ENCODE results near the gene CERS4. TPM values are rescaled to one million over a fixed set of nuclear protein-coding genes. Genes with fewer than 3 reads are reported as not detected.
A peak's percentile ranks its signal among the peaks of the same experiment; 100 is the strongest.

The CERS4 gene, protein sequence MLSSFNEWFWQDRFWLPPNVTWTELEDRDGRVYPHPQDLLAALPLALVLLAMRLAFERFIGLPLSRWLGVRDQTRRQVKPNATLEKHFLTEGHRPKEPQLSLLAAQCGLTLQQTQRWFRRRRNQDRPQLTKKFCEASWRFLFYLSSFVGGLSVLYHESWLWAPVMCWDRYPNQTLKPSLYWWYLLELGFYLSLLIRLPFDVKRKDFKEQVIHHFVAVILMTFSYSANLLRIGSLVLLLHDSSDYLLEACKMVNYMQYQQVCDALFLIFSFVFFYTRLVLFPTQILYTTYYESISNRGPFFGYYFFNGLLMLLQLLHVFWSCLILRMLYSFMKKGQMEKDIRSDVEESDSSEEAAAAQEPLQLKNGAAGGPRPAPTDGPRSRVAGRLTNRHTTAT
- total RNA-seq = 65.4 TPM
- long read RNA-seq, transcript CERS4-201 (12 exons, 1,797 nt) = major isoform, 24 of 72 reads
- long read RNA-seq, transcript CERS4-209 (11 exons, 1,637 nt) = minor isoform, 5 of 72 reads
- long read RNA-seq, partial matches to known transcripts = 2 of 72 reads
- long read RNA-seq, other reads (novel, unspliced or antisense) = 40 of 72 reads

- intact Hi-C loops (cut with DNase I) = no loop called here
- no peaks in the 10 kb centered on the region for H3K27me3 ChIP-seq
- DNase-seq (peak; percentile 90), ATAC-seq (peak; percentile 92)
- TF ChIP-seq, protein P1, sequence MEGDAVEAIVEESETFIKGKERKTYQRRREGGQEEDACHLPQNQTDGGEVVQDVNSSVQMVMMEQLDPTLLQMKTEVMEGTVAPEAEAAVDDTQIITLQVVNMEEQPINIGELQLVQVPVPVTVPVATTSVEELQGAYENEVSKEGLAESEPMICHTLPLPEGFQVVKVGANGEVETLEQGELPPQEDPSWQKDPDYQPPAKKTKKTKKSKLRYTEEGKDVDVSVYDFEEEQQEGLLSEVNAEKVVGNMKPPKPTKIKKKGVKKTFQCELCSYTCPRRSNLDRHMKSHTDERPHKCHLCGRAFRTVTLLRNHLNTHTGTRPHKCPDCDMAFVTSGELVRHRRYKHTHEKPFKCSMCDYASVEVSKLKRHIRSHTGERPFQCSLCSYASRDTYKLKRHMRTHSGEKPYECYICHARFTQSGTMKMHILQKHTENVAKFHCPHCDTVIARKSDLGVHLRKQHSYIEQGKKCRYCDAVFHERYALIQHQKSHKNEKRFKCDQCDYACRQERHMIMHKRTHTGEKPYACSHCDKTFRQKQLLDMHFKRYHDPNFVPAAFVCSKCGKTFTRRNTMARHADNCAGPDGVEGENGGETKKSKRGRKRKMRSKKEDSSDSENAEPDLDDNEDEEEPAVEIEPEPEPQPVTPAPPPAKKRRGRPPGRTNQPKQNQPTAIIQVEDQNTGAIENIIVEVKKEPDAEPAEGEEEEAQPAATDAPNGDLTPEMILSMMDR (IDR thresholded peaks at IDR 0.05) = no peak
- peak within 1 kb of the TSS; percentile 85 for H3K27ac ChIP-seq
- H3K9me3 ChIP-seq = no peaks in the 10 kb centered on the region
- H3K4me3 ChIP-seq = peak within 1 kb of the TSS; percentile 87
- peaks cover 10% of the 10 kb centered on the region for H3K4me1 ChIP-seq
- no peaks in the 10 kb centered on the region for H3K36me3 ChIP-seq
These were observed at the start of gene CERS4 for GRCh38 chr19:8208922-8209461. CERS4 (plus strand) TSS chr19:8209370; CDS start chr19:8251077, 41,707 bp downstream.

GRCh38 chr19:8161135-8161646, 48.0 kb upstream of the CERS4 start:
- no peak overlapping the region for H3K4me3 ChIP-seq
- no peaks in the 10 kb centered on the region for H3K27me3 ChIP-seq
- ATAC-seq = peak; percentile 67
- H3K4me1 ChIP-seq = no peaks in the 10 kb centered on the region
- TF ChIP-seq, protein P1 (IDR thresholded peaks at IDR 0.05) = no peak
- no peaks in the 10 kb centered on the region for H3K36me3 ChIP-seq
- no peaks in the 10 kb centered on the region for H3K9me3 ChIP-seq
- no peak for DNase-seq
- intact Hi-C loops (cut with DNase I) = loop anchor here (5.0 kb wide), 1 partner anchor 91 kb away; no protein-coding TSS in a partner anchor
- H3K27ac ChIP-seq = no peak overlapping the region

DNA sequence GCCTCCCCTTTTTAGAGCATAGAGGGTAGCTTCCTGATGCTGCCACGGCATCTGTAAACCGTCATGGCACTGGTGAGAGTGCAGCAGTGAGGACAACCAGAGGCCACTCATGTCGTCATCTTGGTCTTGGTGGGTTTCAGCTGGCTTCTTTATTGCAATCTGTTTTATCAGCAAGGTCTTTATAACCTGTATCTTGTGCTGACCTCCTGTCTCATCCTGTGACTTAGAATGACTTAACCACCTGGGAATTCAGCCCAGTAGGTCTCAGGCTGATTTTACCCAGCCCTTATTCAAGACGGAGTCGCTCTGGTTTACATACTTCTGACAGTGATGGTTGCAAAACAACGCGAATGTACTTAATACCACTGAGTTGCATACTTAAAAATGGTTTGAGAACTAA, 45.4 kb upstream of the CERS4 start:
- no peaks in the 10 kb centered on the region for H3K27me3 ChIP-seq
- ATAC-seq (no peak), DNase-seq (no peak)
- intact Hi-C loops (cut with DNase I) = loop anchor here (5.0 kb wide), 1 partner anchor 89 kb away; no protein-coding TSS in a partner anchor
- H3K27ac ChIP-seq = no peak overlapping the region
- no peaks in the 10 kb centered on the region for H3K9me3 ChIP-seq
- H3K4me3 ChIP-seq = no peak overlapping the region
- no peaks in the 10 kb centered on the region for H3K4me1 ChIP-seq
- TF ChIP-seq, protein P1 (IDR thresholded peaks at IDR 0.05) = no peak
- no peaks in the 10 kb centered on the region for H3K36me3 ChIP-seq

DNA sequence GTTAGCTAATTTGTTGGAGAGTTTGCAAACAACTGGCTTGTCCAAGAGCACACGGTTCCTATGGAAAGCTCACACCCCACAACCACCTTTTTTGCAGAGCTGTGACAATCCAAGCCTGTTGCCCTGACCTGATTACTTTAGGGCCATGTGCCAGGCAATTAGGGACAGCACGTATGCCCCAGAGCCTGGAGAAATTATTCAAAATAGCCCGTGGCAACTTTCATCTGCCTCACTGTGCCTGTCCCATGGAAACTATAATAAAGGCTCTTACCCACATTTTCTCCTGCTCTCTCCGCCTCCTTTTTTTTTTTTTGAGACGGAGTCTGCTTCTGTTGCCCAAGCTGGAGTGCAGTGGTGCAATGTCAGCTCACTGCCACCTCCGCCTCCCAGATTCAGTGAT, 41.2 kb upstream of the CERS4 start:
- TF ChIP-seq, protein P1 (IDR thresholded peaks at IDR 0.05) = no peak
- Histone ChIP-seq H3K4me3 (no peak overlapping the region), H3K4me1 (no peaks in the 10 kb centered on the region), H3K27me3 (no peaks in the 10 kb centered on the region), H3K9me3 (no peaks in the 10 kb centered on the region), H3K27ac (no peak overlapping the region), H3K36me3 (no peaks in the 10 kb centered on the region)
- DNase-seq = no peak
- intact Hi-C loops (cut with DNase I) = no loop called here
- no peak for ATAC-seq

DNA sequence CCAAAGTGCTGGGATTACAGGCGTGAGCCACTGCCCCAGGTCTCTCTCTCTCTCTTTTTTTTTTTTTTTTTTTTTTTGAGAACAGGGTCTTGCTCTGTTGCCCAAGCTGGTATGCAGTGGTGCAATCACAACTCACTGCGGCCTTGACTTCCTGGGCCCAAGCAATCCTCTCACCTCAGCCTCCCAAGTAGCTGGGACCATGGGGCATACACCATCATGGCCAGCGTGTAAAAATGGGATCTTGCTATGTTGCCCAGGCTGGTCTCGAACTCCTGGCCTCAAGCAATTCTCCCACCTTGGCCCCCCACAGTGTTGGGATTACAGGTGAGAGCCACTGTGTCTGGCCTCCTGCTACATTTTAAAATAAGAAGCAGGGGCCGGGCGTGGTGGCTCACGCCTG, 40.6 kb upstream of the CERS4 start:
- Histone ChIP-seq H3K27ac (no peak overlapping the region), H3K4me3 (no peak overlapping the region), H3K27me3 (no peaks in the 10 kb centered on the region), H3K4me1 (no peaks in the 10 kb centered on the region), H3K9me3 (no peaks in the 10 kb centered on the region), H3K36me3 (no peaks in the 10 kb centered on the region)
- ATAC-seq (no peak), DNase-seq (no peak)
- TF ChIP-seq, protein P1 (IDR thresholded peaks at IDR 0.05) = no peak
- intact Hi-C loops (cut with DNase I) = no loop called here

Data from upper lobe of right lung (tissue), 1 donor.